ENCODE measurements around the gene DLGAP3. TPM values are rescaled to one million over a fixed set of nuclear protein-coding genes. Genes with fewer than 3 reads are reported as not detected.

The DLGAP3 gene
- total and polyA plus RNA-seq, 2 of the 13 experiments (the other 11 are each of a cell fraction or from before 2014, with no cell fraction given), result 0.03 to 0.04 TPM

DNA sequence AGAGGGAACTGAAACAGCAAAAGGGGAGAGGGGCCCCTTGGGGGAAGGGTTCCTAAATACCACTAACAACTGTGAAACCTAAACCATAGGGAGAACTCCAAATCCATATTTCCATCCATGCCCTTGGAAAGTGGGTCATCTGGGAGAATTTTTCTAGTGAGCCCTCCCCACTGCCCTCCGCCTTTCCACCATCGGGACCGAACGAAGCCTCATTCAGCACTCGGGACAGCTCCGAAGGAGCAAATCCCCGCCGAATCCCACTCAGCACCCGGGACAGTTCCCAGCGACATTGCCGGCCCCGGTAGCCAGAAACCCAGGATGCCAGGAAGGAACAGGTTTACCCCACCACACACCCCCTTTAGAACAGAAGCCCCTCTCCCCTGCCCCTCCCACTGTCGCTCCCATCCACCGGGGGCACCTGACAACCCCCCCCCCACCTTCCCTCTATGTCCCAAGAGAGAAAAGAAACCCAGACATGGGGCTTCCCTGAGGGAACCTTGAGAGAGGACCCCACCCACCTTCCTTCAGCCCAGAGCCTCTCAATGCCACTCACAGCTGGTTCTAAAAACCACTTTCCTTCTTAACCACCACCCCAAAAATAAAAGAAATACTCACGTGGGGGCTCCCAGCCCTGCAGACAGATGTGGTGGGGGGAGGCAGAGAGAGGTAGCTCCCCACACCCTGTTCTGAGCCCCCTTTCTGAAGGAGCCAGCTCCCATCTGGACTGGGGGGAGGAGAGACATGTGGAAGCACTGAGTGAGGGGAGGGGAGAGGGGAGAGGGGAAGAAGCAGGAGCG is 4.5 kb downstream of the DLGAP3 start (continued):
- no peak for TF ChIP-seq ASH2L (IDR thresholded peaks at IDR 0.05; ENCODE audit: insufficient read length, low read depth, low read length)
- TF ChIP-seq ZNF33A (CRISPR knock-in tag; IDR thresholded peaks at IDR 0.05; ENCODE audit: borderline replicate concordance), result peak; percentile 91; the same call in 1 of the 2 replicates
- no peak for TF ChIP-seq TBL1XR1 (IDR thresholded peaks at IDR 0.05; ENCODE audit: borderline replicate concordance, low read length, partially characterized antibody)
- peak; percentile 96; the same call in 1 of the 2 replicates for TF ChIP-seq ZNF253 (CRISPR knock-in tag; IDR thresholded peaks at IDR 0.05; ENCODE audit: borderline replicate concordance)
- TF ChIP-seq ZFP36L2 (CRISPR knock-in tag; IDR thresholded peaks at IDR 0.05), result peak; percentile 99
- TF ChIP-seq ZBTB3 (CRISPR knock-in tag; IDR thresholded peaks at IDR 0.05; ENCODE audit: borderline replicate concordance, low read depth), result peak; percentile 95; the same call in 1 of the 2 replicates
- TF ChIP-seq SP5 (CRISPR knock-in tag; IDR thresholded peaks at IDR 0.05; ENCODE audit: borderline replicate concordance, low read depth), result peak; percentile 61; the same call in 1 of the 2 replicates
- TF ChIP-seq NR2F6 (IDR thresholded peaks at IDR 0.05), result no peak
- 0 out of 2 replicates have a peak, but pooled peaks have one; percentile 35 for TF ChIP-seq NR2F6 (CRISPR knock-in tag; IDR thresholded peaks at IDR 0.05)
- TF ChIP-seq, protein P1, sequence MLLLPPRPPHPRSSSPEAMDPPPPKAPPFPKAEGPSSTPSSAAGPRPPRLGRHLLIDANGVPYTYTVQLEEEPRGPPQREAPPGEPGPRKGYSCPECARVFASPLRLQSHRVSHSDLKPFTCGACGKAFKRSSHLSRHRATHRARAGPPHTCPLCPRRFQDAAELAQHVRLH (CRISPR knock-in tag; IDR thresholded peaks at IDR 0.05; ENCODE audit: borderline replicate concordance, low read depth), result peak; percentile 100
- no peak for TF ChIP-seq NFE2L2 (IDR thresholded peaks at IDR 0.05; ENCODE audit: low read length)
- TF ChIP-seq, protein P2, sequence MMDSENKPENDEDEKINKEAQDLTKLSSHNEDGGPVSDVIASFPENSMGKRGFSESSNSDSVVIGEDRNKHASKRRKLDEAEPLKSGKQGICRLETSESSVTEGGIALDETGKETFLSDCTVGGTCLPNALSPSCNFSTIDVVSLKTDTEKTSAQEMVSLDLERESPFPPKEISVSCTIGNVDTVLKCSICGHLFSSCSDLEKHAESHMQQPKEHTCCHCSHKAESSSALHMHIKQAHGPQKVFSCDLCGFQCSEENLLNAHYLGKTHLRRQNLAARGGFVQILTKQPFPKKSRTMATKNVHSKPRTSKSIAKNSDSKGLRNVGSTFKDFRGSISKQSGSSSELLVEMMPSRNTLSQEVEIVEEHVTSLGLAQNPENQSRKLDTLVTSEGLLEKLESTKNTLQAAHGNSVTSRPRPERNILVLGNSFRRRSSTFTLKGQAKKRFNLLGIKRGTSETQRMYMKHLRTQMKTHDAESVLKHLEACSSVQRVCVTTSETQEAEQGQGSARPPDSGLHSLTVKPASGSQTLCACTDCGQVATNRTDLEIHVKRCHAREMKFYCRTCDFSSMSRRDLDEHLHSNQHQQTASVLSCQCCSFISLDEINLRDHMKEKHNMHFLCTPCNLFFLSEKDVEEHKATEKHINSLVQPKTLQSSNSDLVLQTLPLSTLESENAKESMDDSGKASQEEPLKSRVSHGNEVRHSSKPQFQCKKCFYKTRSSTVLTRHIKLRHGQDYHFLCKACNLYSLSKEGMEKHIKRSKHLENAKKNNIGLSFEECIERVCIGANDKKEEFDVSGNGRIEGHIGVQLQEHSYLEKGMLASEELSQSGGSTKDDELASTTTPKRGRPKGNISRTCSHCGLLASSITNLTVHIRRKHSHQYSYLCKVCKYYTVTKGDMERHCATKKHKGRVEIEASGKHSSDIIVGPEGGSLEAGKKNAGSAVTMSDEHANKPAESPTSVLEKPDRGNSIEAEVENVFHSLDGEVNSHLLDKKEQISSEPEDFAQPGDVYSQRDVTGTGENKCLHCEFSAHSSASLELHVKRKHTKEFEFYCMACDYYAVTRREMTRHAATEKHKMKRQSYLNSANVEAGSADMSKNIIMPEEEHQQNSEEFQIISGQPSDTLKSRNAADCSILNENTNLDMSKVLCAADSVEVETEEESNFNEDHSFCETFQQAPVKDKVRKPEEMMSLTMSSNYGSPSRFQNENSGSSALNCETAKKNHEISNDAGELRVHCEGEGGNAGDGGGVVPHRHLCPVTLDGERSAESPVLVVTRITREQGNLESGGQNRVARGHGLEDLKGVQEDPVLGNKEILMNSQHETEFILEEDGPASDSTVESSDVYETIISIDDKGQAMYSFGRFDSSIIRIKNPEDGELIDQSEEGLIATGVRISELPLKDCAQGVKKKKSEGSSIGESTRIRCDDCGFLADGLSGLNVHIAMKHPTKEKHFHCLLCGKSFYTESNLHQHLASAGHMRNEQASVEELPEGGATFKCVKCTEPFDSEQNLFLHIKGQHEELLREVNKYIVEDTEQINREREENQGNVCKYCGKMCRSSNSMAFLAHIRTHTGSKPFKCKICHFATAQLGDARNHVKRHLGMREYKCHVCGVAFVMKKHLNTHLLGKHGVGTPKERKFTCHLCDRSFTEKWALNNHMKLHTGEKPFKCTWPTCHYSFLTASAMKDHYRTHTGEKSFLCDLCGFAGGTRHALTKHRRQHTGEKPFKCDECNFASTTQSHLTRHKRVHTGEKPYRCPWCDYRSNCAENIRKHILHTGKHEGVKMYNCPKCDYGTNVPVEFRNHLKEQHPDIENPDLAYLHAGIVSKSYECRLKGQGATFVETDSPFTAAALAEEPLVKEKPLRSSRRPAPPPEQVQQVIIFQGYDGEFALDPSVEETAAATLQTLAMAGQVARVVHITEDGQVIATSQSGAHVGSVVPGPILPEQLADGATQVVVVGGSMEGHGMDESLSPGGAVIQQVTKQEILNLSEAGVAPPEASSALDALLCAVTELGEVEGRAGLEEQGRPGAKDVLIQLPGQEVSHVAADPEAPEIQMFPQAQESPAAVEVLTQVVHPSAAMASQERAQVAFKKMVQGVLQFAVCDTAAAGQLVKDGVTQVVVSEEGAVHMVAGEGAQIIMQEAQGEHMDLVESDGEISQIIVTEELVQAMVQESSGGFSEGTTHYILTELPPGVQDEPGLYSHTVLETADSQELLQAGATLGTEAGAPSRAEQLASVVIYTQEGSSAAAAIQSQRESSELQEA (CRISPR knock-in tag; IDR thresholded peaks at IDR 0.05; ENCODE audit: not compliant biosample characterization), result peak; percentile 95
- TF ChIP-seq, protein P3, sequence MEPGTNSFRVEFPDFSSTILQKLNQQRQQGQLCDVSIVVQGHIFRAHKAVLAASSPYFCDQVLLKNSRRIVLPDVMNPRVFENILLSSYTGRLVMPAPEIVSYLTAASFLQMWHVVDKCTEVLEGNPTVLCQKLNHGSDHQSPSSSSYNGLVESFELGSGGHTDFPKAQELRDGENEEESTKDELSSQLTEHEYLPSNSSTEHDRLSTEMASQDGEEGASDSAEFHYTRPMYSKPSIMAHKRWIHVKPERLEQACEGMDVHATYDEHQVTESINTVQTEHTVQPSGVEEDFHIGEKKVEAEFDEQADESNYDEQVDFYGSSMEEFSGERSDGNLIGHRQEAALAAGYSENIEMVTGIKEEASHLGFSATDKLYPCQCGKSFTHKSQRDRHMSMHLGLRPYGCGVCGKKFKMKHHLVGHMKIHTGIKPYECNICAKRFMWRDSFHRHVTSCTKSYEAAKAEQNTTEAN (CRISPR knock-in tag; conservative IDR thresholded peaks at IDR 0.05), result peak; percentile 98
- peak; percentile 99 for TF ChIP-seq ZNF274 (CRISPR knock-in tag; IDR thresholded peaks at IDR 0.05)
- TF ChIP-seq NCOA1 (CRISPR knock-in tag; IDR thresholded peaks at IDR 0.05), result peak; percentile 80; the same call in 1 of the 2 replicates
- TF ChIP-seq, protein P4, sequence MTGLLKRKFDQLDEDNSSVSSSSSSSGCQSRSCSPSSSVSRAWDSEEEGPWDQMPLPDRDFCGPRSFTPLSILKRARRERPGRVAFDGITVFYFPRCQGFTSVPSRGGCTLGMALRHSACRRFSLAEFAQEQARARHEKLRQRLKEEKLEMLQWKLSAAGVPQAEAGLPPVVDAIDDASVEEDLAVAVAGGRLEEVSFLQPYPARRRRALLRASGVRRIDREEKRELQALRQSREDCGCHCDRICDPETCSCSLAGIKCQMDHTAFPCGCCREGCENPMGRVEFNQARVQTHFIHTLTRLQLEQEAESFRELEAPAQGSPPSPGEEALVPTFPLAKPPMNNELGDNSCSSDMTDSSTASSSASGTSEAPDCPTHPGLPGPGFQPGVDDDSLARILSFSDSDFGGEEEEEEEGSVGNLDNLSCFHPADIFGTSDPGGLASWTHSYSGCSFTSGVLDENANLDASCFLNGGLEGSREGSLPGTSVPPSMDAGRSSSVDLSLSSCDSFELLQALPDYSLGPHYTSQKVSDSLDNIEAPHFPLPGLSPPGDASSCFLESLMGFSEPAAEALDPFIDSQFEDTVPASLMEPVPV (CRISPR knock-in tag; IDR thresholded peaks at IDR 0.05), result peak; percentile 68; the same call in 1 of the 2 replicates
- no peak for TF ChIP-seq GATA4 (IDR thresholded peaks at IDR 0.05; ENCODE audit: borderline replicate concordance, low read depth)
- TF ChIP-seq POLR2AphosphoS5 (IDR thresholded peaks at IDR 0.05; ENCODE audit: low read depth, low read length), result no peak

Measured in HepG2 (cell line).